ENCODE measurements around the gene MTF1.

Gene MTF1

GRCh38 chr1:37866491-37866890 lies 7.1 kb upstream of the MTF1 start:
- no peak for DNase-seq

- no peak for DNase-seq
These were observed 6.1 kb upstream of the MTF1 start for GRCh38 chr1:37865348-37866120.

- DNase-seq: no peak
These were observed 2.9 kb upstream of the MTF1 start for GRCh38 chr1:37862330-37862729.

GRCh38 chr1:37861151-37861550 lies 1.8 kb upstream of the MTF1 start:
- no peak for DNase-seq

GRCh38 chr1:37860346-37860666 lies 914 bp upstream of the MTF1 start:
- DNase-seq: no peak

- DNase-seq: no peak
These were observed 373 bp downstream of the MTF1 start for GRCh38 chr1:37858931-37859506.

- DNase-seq: no peak
These were observed 5.0 kb downstream of the MTF1 start for GRCh38 chr1:37854406-37854805.

- no peak for DNase-seq
These were observed 6.2 kb downstream of the MTF1 start for GRCh38 chr1:37853157-37853556.

- DNase-seq: no peak
These were observed 7.6 kb downstream of the MTF1 start for GRCh38 chr1:37851782-37852210.

- DNase-seq: no peak
These were observed 8.1 kb downstream of the MTF1 start for GRCh38 chr1:37851262-37851661.

- DNase-seq: no peak
These were observed 8.9 kb downstream of the MTF1 start for GRCh38 chr1:37850352-37850955.

GRCh38 chr1:37849480-37849879 lies 9.9 kb downstream of the MTF1 start:
- no peak for DNase-seq

GRCh38 chr1:37846647-37847339 lies 12.6 kb downstream of the MTF1 start:
- no peak for DNase-seq

- DNase-seq: no peak
These were observed 13.6 kb downstream of the MTF1 start for GRCh38 chr1:37845786-37846185.

GRCh38 chr1:37845049-37845646 lies 14.2 kb downstream of the MTF1 start:
- no peak for DNase-seq

GRCh38 chr1:37844536-37844935 lies 14.9 kb downstream of the MTF1 start:
- no peak for DNase-seq

GRCh38 chr1:37841652-37842051 lies 17.7 kb downstream of the MTF1 start:
- no peak for DNase-seq

GRCh38 chr1:37840711-37841110 lies 18.7 kb downstream of the MTF1 start:
- DNase-seq: no peak

- no peak for DNase-seq
These were observed 19.7 kb downstream of the MTF1 start for GRCh38 chr1:37839676-37840075.

- DNase-seq: no peak
These were observed 22.6 kb downstream of the MTF1 start for GRCh38 chr1:37836788-37837187.

GRCh38 chr1:37831809-37832208 lies 27.6 kb downstream of the MTF1 start:
- DNase-seq: no peak

GRCh38 chr1:37831109-37831508 lies 28.3 kb downstream of the MTF1 start:
- no peak for DNase-seq

- no peak for DNase-seq
These were observed 30.9 kb downstream of the MTF1 start for GRCh38 chr1:37828410-37829074.
